ENCODE data around the gene BEND5. TPM values are rescaled to one million over a fixed set of nuclear protein-coding genes. Genes with fewer than 3 reads are reported as not detected.

Gene BEND5
- total and polyA plus RNA-seq, 12 donors, result 1.2 to 9.1 (median 4.3) TPM

DNA sequence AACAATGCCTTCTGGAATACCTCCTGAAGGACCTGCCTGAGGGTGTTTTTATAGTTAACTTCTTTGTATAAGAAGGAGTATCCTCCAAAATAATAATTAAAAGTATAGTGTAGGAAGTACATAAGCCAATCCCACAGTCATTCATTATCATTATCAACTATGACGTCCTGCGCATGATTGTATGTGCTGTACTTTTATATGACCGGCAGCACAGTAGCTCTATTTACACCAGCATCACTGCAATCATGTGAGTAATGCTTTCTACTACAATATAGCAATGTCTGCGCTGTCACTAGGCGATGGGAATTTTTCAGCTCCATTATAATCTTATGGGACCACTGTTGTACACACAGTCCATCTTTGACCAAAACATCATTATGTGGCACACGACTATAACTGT is 72.0 kb downstream of the BEND5 start:
- WGBS, 2 donors, result 83 to 88% methylated on average over 6 of the region's 6 CpGs
- no peak for DNase-seq
- no peak for ATAC-seq
- intact Hi-C loops (cut with DNase I), result loop anchor here in 2 of 10 donors (10.0 kb wide), 1 partner anchor 110 kb away; no protein-coding TSS in a partner anchor
- peaks cover 0 to 16% (median 11%) of the 10 kb centered on the region in 7 donors for H3K27me3 ChIP-seq
- H3K9me3 ChIP-seq, result no peaks in the 10 kb centered on the region
- H3K4me3 ChIP-seq, result no peak overlapping the region
- H3K36me3 ChIP-seq, result no peaks in the 10 kb centered on the region
- H3K4me1 ChIP-seq, result no peaks in the 10 kb centered on the region
- TF ChIP-seq, protein P1, sequence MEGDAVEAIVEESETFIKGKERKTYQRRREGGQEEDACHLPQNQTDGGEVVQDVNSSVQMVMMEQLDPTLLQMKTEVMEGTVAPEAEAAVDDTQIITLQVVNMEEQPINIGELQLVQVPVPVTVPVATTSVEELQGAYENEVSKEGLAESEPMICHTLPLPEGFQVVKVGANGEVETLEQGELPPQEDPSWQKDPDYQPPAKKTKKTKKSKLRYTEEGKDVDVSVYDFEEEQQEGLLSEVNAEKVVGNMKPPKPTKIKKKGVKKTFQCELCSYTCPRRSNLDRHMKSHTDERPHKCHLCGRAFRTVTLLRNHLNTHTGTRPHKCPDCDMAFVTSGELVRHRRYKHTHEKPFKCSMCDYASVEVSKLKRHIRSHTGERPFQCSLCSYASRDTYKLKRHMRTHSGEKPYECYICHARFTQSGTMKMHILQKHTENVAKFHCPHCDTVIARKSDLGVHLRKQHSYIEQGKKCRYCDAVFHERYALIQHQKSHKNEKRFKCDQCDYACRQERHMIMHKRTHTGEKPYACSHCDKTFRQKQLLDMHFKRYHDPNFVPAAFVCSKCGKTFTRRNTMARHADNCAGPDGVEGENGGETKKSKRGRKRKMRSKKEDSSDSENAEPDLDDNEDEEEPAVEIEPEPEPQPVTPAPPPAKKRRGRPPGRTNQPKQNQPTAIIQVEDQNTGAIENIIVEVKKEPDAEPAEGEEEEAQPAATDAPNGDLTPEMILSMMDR (IDR thresholded peaks at IDR 0.05), result no peak
- no peak overlapping the region for H3K27ac ChIP-seq

- ATAC-seq (no peak), DNase-seq (no peak)
- 93 to 94% methylated on average over 2 of the region's 2 CpGs for WGBS, 2 donors
- Histone ChIP-seq H3K4me1 (no peaks in the 10 kb centered on the region), H3K36me3 (no peaks in the 10 kb centered on the region), H3K9me3 (no peaks in the 10 kb centered on the region), H3K27me3 (peaks cover 0 to 33% (median 11%) of the 10 kb centered on the region in 7 donors), H3K27ac (no peak overlapping the region), H3K4me3 (no peak overlapping the region)
- TF ChIP-seq, protein P1 (IDR thresholded peaks at IDR 0.05), result no peak
- intact Hi-C loops (cut with DNase I), result loop anchor here in 2 of 10 donors (10.0 kb wide), 1 partner anchor 113 kb away; no protein-coding TSS in a partner anchor
Measured at GRCh38 chr1:48701445-48701844, 75.2 kb downstream of the BEND5 start.

- 26 to 27% methylated on average over 5 of the region's 5 CpGs for WGBS, 2 donors
- Histone ChIP-seq H3K9me3 (no peaks in the 10 kb centered on the region), H3K4me1 (no peaks in the 10 kb centered on the region), H3K36me3 (no peaks in the 10 kb centered on the region), H3K27me3 (peaks cover 0 to 61% (median 22%) of the 10 kb centered on the region in 7 donors), H3K27ac (no peak overlapping the region), H3K4me3 (no peak overlapping the region)
- intact Hi-C loops (cut with DNase I), result loop anchor here in 9 of 10 donors (1.0 to 10.0 kb wide), 5 partner anchors 122 to 590 kb away; no protein-coding TSS in a partner anchor
- peak in 2 of 8 donors; percentile 36 to 52 for ATAC-seq
- TF ChIP-seq, protein P1 (IDR thresholded peaks at IDR 0.05), result peak; percentile 77 to 94 (median 90)
- peak; percentile 29 to 58 for DNase-seq
Measured at GRCh38 chr1:48697066-48697707, 79.5 kb downstream of the BEND5 start.

- TF ChIP-seq, protein P1 (IDR thresholded peaks at IDR 0.05), result no peak
- DNase-seq, result no peak
- no peaks in the 10 kb centered on the region for H3K36me3 ChIP-seq
- no peak for ATAC-seq
- H3K9me3 ChIP-seq, result no peaks in the 10 kb centered on the region
- no peak overlapping the region for H3K4me3 ChIP-seq
- H3K4me1 ChIP-seq, result no peaks in the 10 kb centered on the region
- H3K27me3 ChIP-seq, result peaks cover 0 to 59% (median 20%) of the 10 kb centered on the region in 7 donors
- no peak overlapping the region for H3K27ac ChIP-seq
- 74 to 83% methylated on average over 2 of the region's 2 CpGs for WGBS, 2 donors
- intact Hi-C loops (cut with DNase I), result loop anchor here in 7 of 10 donors (5.0 to 10.0 kb wide), 3 partner anchors 120 to 588 kb away; no protein-coding TSS in a partner anchor
Measured at GRCh38 chr1:48695161-48695560, 81.5 kb downstream of the BEND5 start.

All from heart right ventricle (tissue), 16 donors.